Panc1 (cell line): Measurements from ENCODE around the gene TXK. TPM values are rescaled to one million over a fixed set of nuclear protein-coding genes. Genes with fewer than 3 reads are reported as not detected.

ENCODE experiments used
- ATAC-seq: fragments of 200-7000 bp; cut with Tn5 transposase; 2 replicates; pipeline ENCODE4 v1.9.1; 2020; ENCODE audit warnings: mild to moderate bottlenecking, moderate library complexity
- BruUV-seq: library from RNA; stranded (reverse); fragments of 400-500 nt; replicated peaks from 2 replicates; lab custom pipeline; 2021; lab: Mats Ljungman, UMichigan
- CTCF ChIA-PET: fragments of 300-600 bp; sonication (Branson Sonifier 250); formaldehyde crosslinking; loops from one replicate; lab custom pipeline; 2022; ENCODE audit warnings: antibody characterized with exemption; lab: Charles Lee
- POLR2A ChIA-PET: fragments of 300-600 bp; sonication (Branson Sonifier 250); formaldehyde crosslinking; loops from one replicate; lab custom pipeline; 2022; ENCODE audit warnings: antibody characterized with exemption; lab: Charles Lee
- DNase-seq: peaks from one replicate; pipeline ENCODE4 v3.0.0-alpha.2; 2010; ENCODE audit warnings: low read depth, low spot score
- H3K27ac ChIP-seq: 2 replicates; pipeline ENCODE4 v1.5.1; 2011; ENCODE audit warnings: mild to moderate bottlenecking, low read length, inconsistent platforms
- H3K27me3 ChIP-seq: fragments of 200-500 bp; sonication (Bioruptor generic); 2 replicates; pipeline ENCODE4 v1.6.0; 2014; ENCODE audit warnings: low read length, inconsistent platforms; ENCODE audit not compliant: control insufficient read depth, insufficient read depth
- H3K36me3 ChIP-seq: fragments of 200-500 bp; sonication (Bioruptor generic); 2 replicates; pipeline ENCODE4 v1.5.1; 2014; ENCODE audit warnings: inconsistent platforms, mild to moderate bottlenecking, low read length, moderate library complexity; ENCODE audit not compliant: control insufficient read depth, insufficient read depth
- H3K4me1 ChIP-seq: 2 replicates; pipeline ENCODE4 v1.5.1; 2011; ENCODE audit warnings: inconsistent platforms, mild to moderate bottlenecking, low read length, moderate library complexity; ENCODE audit not compliant: control insufficient read depth, insufficient read depth
- H3K4me3 ChIP-seq, 2 experiments: 2 replicates each; pipeline ENCODE4 v1.5.1; 2011 to 2012; ENCODE audit warnings: low read depth in 2 of 2, low read length in 2 of 2, mild to moderate bottlenecking in 2 of 2, inconsistent platforms in 1 of 2, moderate library complexity in 1 of 2
- H3K9me3 ChIP-seq: fragments of 200-500 bp; sonication (Bioruptor generic); 2 replicates; pipeline ENCODE4 v1.5.1; 2014; ENCODE audit warnings: low read depth, mild to moderate bottlenecking, inconsistent platforms, low read length, moderate library complexity; ENCODE audit not compliant: control insufficient read depth, insufficient read depth
- CTCF ChIP-seq: fragments of 450-650 bp; IDR thresholded peaks from 2 replicates; pipeline ENCODE4 v1.5.1; 2017; ENCODE audit warnings: mild to moderate bottlenecking
- POLR2AphosphoS5 ChIP-seq: IDR thresholded peaks from 2 replicates; pipeline ENCODE4 v1.6.1; 2012; ENCODE audit warnings: mild to moderate bottlenecking, low read depth, low read length, moderate library complexity
- REST ChIP-seq, 2 experiments: IDR thresholded peaks; 2 replicates each; pipeline ENCODE4 v1.6.1; 2011 to 2012; ENCODE audit warnings: low read depth in 2 of 2, control low read depth in 1 of 2, low read length in 1 of 2, mild to moderate bottlenecking in 1 of 2, moderate library complexity in 1 of 2; ENCODE audit not compliant: insufficient read depth in 1 of 2
- SIN3A ChIP-seq: IDR thresholded peaks from 2 replicates; pipeline ENCODE4 v1.6.1; 2012; ENCODE audit warnings: low read depth, mild to moderate bottlenecking, low read length, moderate library complexity, borderline replicate concordance; ENCODE audit not compliant: insufficient read depth
- TCF7L2 ChIP-seq: IDR thresholded peaks from 2 replicates; pipeline ENCODE4 v1.6.1; 2011; ENCODE audit warnings: mild to moderate bottlenecking, low read depth, low read length, inconsistent platforms
- in situ Hi-C: cut with HindIII; loops from 2 replicates; pipeline ENCODE4 v1.10.0; 2016; ENCODE audit warnings: low sequenced_read_pairs, low pct_unique_long_range_greater_than_20kb
- intact Hi-C: fragments of 100-400 bp; cut with micrococcal nuclease; formaldehyde crosslinking; loops from one replicate; pipeline ENCODE4 v1.10.0; 2022; ENCODE audit not compliant: unreplicated experiment
- total RNA-seq: library from RNA; stranded (reverse); gene quantifications from one replicate; pipeline ENCODE4 v1.2.1, GENCODE V29; 2021; ENCODE audit not compliant: unreplicated experiment

Gene TXK
- total RNA-seq, 1 experiment from 2014 or later, result 0.26 TPM

GRCh38 chr4:48049483-48049882 is 84.6 kb downstream of the TXK start:
- ATAC-seq (no peak), DNase-seq (no peak)
- Histone ChIP-seq H3K4me1 (no peaks in the 10 kb centered on the region), H3K27me3 (no peaks in the 10 kb centered on the region), H3K9me3 (no peaks in the 10 kb centered on the region), H3K27ac (no peak overlapping the region), H3K36me3 (no peaks in the 10 kb centered on the region), H3K4me3 (no peak overlapping the region)
- ChIA-PET CTCF (no interaction called here), POLR2A (no interaction called here)
- TF ChIP-seq POLR2AphosphoS5 (no peak), TCF7L2 (no peak), CTCF (no peak), REST (IDR thresholded peaks at IDR 0.05; ENCODE audit: insufficient read depth in 1 of 2, low read depth in 2 of 2, low read length in 1 of 2) (no peak), SIN3A (no peak)
- BruUV-seq, result no TSS peak
- intact Hi-C loops (no loop called here), in situ Hi-C loops (no loop called here)

- BruUV-seq, result no TSS peak
- ATAC-seq, result no peak
- CTCF ChIA-PET, result no interaction called here
Measured at GRCh38 chr4:48047896-48048295, 86.2 kb downstream of the TXK start.

More at GRCh38 chr4:48047896-48048295, 86.2 kb downstream of the TXK start:
- H3K4me1 ChIP-seq, result no peaks in the 10 kb centered on the region
- intact Hi-C loops, result no loop called here
- no peaks in the 10 kb centered on the region for H3K27me3 ChIP-seq
- H3K36me3 ChIP-seq, result no peaks in the 10 kb centered on the region
- no peak for TF ChIP-seq TCF7L2
- no peak for TF ChIP-seq POLR2AphosphoS5
- no peak for TF ChIP-seq REST (IDR thresholded peaks at IDR 0.05; ENCODE audit: insufficient read depth in 1 of 2, low read depth in 2 of 2, low read length in 1 of 2)
- TF ChIP-seq SIN3A, result no peak
- TF ChIP-seq CTCF, result no peak
- DNase-seq, result no peak
- POLR2A ChIA-PET, result interaction anchor here (0.6 kb wide), 1 partner anchor 121 kb away, joined by 3 read pairs; no protein-coding TSS in a partner anchor
- in situ Hi-C loops, result no loop called here
- no peak overlapping the region for H3K27ac ChIP-seq
- no peaks in the 10 kb centered on the region for H3K9me3 ChIP-seq
- no peak overlapping the region for H3K4me3 ChIP-seq
